Glutamatergic neuron (in vitro differentiated cells): Measurements from ENCODE around the gene BTN3A1. TPM values are rescaled to one million over a fixed set of nuclear protein-coding genes. Genes with fewer than 3 reads are reported as not detected.

Experiments
- DNase-seq: peaks from one replicate; pipeline ENCODE4 v3.0.0; 2022
- H3K27ac Mint-ChIP-seq: one replicate; pipeline ENCODE4 v1.8.0; 2020; ENCODE audit warnings: mild to moderate bottlenecking, mixed read lengths, inconsistent platforms; ENCODE audit not compliant: unreplicated experiment
- H3K27me3 Mint-ChIP-seq: one replicate; pipeline ENCODE4 v1.8.0; 2020; ENCODE audit warnings: mild to moderate bottlenecking, moderate library complexity, mixed read lengths, inconsistent platforms; ENCODE audit not compliant: unreplicated experiment
- H3K36me3 Mint-ChIP-seq: one replicate; pipeline ENCODE4 v1.8.0; 2020; ENCODE audit warnings: mild to moderate bottlenecking, mixed read lengths, inconsistent platforms; ENCODE audit not compliant: unreplicated experiment
- H3K4me1 Mint-ChIP-seq: one replicate; pipeline ENCODE4 v1.8.0; 2020; ENCODE audit warnings: mild to moderate bottlenecking, low read depth, mixed read lengths, inconsistent platforms; ENCODE audit not compliant: unreplicated experiment
- H3K4me3 Mint-ChIP-seq: one replicate; pipeline ENCODE4 v1.8.0; 2020; ENCODE audit warnings: mild to moderate bottlenecking, mixed read lengths, inconsistent platforms; ENCODE audit not compliant: unreplicated experiment
- H3K9me3 Mint-ChIP-seq: one replicate; pipeline ENCODE4 v1.8.0; 2020; ENCODE audit warnings: mild to moderate bottlenecking, moderate library complexity, mixed read lengths, inconsistent platforms; ENCODE audit not compliant: unreplicated experiment
- total RNA-seq: library from RNA; stranded (reverse); fragmentation: NEBNext Ultra II Directional; extraction: Animal tissue kit (Norgen Biotek cat#: 25700); gene quantifications from one replicate; pipeline ENCODE4 v1.2.1, GENCODE V29; 2021; ENCODE audit not compliant: unreplicated experiment
- TF ChIP-seq, protein P1 (sequence below): fragments of 200-600 bp; sonication (generic); IDR thresholded peaks from one replicate; pipeline ENCODE4 v1.5.0; 2021; ENCODE audit not compliant: partially characterized antibody, unreplicated experiment

Gene BTN3A1
- total RNA-seq, 1 donor from 2014 or later: 2.2 TPM

DNA sequence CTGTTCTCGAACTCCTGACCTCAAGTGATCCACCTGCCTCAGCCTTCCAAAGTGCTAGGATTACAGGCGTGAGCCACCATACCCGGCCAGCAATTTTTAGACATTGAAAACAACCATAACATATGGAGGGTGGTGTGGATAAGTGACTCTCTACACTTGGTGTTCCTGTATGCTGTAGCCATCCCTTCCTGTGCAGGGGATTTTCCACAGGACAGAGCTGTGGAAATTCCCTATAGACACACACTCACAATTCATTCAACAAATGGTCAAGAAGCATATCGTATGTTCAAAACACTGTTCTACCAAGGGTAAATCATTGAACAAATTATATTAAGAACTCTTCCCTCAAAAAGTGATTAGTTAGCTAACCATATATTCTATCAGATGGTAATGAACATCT, 61.9 kb downstream of the BTN3A1 start:
- Mint-ChIP-seq H3K4me3 (no peak overlapping the region), H3K9me3 (peaks cover 2% of the 10 kb centered on the region), H3K27ac (no peak overlapping the region), H3K36me3 (peaks cover 23% of the 10 kb centered on the region), H3K27me3 (peaks cover 3% of the 10 kb centered on the region), H3K4me1 (peaks cover 10% of the 10 kb centered on the region)
- TF ChIP-seq, protein P1, sequence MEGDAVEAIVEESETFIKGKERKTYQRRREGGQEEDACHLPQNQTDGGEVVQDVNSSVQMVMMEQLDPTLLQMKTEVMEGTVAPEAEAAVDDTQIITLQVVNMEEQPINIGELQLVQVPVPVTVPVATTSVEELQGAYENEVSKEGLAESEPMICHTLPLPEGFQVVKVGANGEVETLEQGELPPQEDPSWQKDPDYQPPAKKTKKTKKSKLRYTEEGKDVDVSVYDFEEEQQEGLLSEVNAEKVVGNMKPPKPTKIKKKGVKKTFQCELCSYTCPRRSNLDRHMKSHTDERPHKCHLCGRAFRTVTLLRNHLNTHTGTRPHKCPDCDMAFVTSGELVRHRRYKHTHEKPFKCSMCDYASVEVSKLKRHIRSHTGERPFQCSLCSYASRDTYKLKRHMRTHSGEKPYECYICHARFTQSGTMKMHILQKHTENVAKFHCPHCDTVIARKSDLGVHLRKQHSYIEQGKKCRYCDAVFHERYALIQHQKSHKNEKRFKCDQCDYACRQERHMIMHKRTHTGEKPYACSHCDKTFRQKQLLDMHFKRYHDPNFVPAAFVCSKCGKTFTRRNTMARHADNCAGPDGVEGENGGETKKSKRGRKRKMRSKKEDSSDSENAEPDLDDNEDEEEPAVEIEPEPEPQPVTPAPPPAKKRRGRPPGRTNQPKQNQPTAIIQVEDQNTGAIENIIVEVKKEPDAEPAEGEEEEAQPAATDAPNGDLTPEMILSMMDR: no peak
- DNase-seq: no peak

DNA sequence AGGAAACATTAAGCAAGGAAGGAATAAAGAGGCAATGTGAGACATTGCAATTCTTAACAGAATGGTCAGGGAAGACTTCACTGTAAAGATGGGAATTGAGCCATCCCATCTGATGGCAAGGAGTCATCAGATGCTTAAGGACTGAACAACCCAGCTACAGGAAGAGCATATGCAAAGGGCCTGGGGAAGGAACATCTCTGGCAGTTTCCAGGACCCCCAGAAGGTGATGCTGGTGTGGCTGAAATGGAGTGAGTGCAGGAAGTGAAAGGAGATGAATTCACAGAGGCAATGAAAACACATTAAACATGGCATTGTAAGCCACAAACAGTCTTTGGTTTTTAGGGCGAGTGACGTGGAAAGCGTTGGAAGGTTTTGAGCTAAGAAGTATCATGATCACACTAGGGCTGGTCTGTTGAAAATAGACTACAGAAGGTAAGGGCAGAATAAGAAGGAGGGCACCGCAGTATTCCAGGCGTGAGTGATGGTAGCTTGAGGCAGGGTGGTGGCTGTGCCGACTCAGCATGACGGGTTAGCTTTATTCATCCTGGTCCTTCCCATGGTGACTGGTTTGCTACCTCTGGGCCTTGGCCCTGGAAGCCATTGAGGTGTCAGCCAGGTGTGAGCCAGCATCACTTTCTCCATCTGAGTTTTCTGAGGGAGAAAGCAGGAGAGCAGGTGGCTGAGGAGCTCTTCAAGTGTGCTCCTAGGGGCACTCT, 62.5 kb downstream of the BTN3A1 start:
- H3K4me3 Mint-ChIP-seq: no peak overlapping the region
- TF ChIP-seq, protein P1: no peak
- H3K36me3 Mint-ChIP-seq: peaks cover 21% of the 10 kb centered on the region
- peaks cover 3% of the 10 kb centered on the region for H3K9me3 Mint-ChIP-seq
- H3K4me1 Mint-ChIP-seq: peaks cover 5% of the 10 kb centered on the region
- no peak for DNase-seq
- no peak overlapping the region for H3K27ac Mint-ChIP-seq
- no peaks in the 10 kb centered on the region for H3K27me3 Mint-ChIP-seq

Other genes with a start within 250 kb of the BTN3A1 start
- gene BTN3A2, start 37.1 kb upstream of the BTN3A1 start, total RNA-seq: 1.3 TPM
- gene BTN2A2, start 19.2 kb upstream of the BTN3A1 start, total RNA-seq: 109 TPM
- not detected for gene BTN3A3, start 38.2 kb downstream of the BTN3A1 start, total RNA-seq
- 41.6 TPM for gene BTN2A1, start 55.7 kb downstream of the BTN3A1 start, total RNA-seq
- gene BTN1A1, start 98.0 kb downstream of the BTN3A1 start, total RNA-seq: not detected
- 56.9 TPM for gene HMGN4, start 136.1 kb downstream of the BTN3A1 start, total RNA-seq
- 15.9 TPM for gene ABT1, start 194.7 kb downstream of the BTN3A1 start, total RNA-seq